Subcutaneous abdominal adipose tissue (tissue), 5 donors: Measurements from ENCODE around the gene MICU2.
"Not testable (repeated sequence)": the region's sequence is repeated elsewhere in the genome, so short reads cannot be mapped to it uniquely, and the experiment has no call there.

ENCODE experiments used
- H3K27ac ChIP-seq: one replicate; pipeline ENCODE4 v1.7.0; 2013; ENCODE audit warnings: low read depth, mild to moderate bottlenecking, inconsistent platforms, low read length, moderate library complexity
- H3K27me3 ChIP-seq, 5 donors: one replicate each; pipeline ENCODE4 v1.7.0; 2013; ENCODE audit warnings: low read length in 5 of 5, inconsistent platforms in 1 of 5; ENCODE audit not compliant: control insufficient read depth in 5 of 5, insufficient read depth in 4 of 5
- H3K36me3 ChIP-seq, 5 donors: one replicate each; pipeline ENCODE4 v1.7.0; 2013; ENCODE audit warnings: low read length in 5 of 5; ENCODE audit not compliant: control insufficient read depth in 5 of 5, insufficient read depth in 5 of 5
- H3K4me1 ChIP-seq, 5 donors: one replicate each; pipeline ENCODE4 v1.7.0; 2013; ENCODE audit warnings: low read length in 5 of 5, mild to moderate bottlenecking in 3 of 5, moderate library complexity in 1 of 5; ENCODE audit not compliant: control insufficient read depth in 5 of 5, insufficient read depth in 5 of 5
- H3K4me3 ChIP-seq, 5 donors: one replicate each; pipeline ENCODE4 v1.7.0; 2013; ENCODE audit warnings: low read length in 5 of 5, low read depth in 1 of 5
- H3K9ac ChIP-seq, 5 donors: one replicate each; pipeline ENCODE4 v1.7.0; 2013; ENCODE audit warnings: low read length in 5 of 5, mild to moderate bottlenecking in 4 of 5, moderate library complexity in 3 of 5
- H3K9me3 ChIP-seq, 5 donors: one replicate each; pipeline ENCODE4 v1.7.0; 2013; ENCODE audit warnings: low read length in 5 of 5; ENCODE audit not compliant: control insufficient read depth in 5 of 5
- donor health status: healthy.
- donor health status: healthy.
- donor health status: healthy.
- donor health status: healthy.
- donor health status: healthy.

The MICU2 gene

GRCh38 chr13:21579754-21580316 lies 24.1 kb downstream of the MICU2 start:
- Histone ChIP-seq H3K9ac (no peak overlapping the region), H3K4me3 (no peak overlapping the region), H3K36me3 (peaks cover 0 to 2% (median 0%) of the 10 kb centered on the region in 5 donors), H3K4me1 (no peaks in the 10 kb centered on the region), H3K27ac (no peak overlapping the region), H3K27me3 (no peaks in the 10 kb centered on the region), H3K9me3 (peaks cover 0 to 8% (median 3%) of the 10 kb centered on the region in 5 donors)

GRCh38 chr13:21578748-21579147 lies 25.2 kb downstream of the MICU2 start:
- H3K27ac ChIP-seq, result no peak overlapping the region
- H3K9me3 ChIP-seq, result peaks cover 0 to 8% (median 3%) of the 10 kb centered on the region in 5 donors
- no peak overlapping the region for H3K4me3 ChIP-seq
- H3K9ac ChIP-seq, result no peak overlapping the region
- H3K4me1 ChIP-seq, result no peaks in the 10 kb centered on the region
- H3K27me3 ChIP-seq, result no peaks in the 10 kb centered on the region
- peaks cover 0 to 2% (median 0%) of the 10 kb centered on the region in 5 donors for H3K36me3 ChIP-seq

DNA sequence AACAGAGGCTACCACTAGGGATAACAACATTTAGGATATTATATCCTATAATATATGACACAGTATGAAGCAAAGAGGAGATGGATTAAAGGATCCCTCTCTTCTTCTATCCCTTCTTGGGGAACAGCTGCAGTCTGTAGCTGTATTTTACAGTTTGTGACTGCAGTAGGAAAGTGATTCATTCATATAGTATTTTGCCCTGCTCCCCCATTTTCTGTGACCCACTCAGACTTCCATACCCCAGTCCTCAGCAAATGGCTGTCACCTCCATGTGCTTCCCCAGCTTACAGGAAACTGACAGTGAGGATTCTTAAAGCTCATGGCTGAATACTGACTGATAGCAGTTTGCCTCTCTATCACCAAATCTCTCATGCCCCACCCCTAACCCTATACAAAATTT lies 27.5 kb downstream of the MICU2 start:
- Histone ChIP-seq H3K9me3 (no peaks in the 10 kb centered on the region), H3K9ac (no peak overlapping the region), H3K27me3 (no peaks in the 10 kb centered on the region), H3K4me3 (no peak overlapping the region), H3K4me1 (no peaks in the 10 kb centered on the region), H3K36me3 (peaks cover 0 to 2% (median 0%) of the 10 kb centered on the region in 5 donors), H3K27ac (no peak overlapping the region)

DNA sequence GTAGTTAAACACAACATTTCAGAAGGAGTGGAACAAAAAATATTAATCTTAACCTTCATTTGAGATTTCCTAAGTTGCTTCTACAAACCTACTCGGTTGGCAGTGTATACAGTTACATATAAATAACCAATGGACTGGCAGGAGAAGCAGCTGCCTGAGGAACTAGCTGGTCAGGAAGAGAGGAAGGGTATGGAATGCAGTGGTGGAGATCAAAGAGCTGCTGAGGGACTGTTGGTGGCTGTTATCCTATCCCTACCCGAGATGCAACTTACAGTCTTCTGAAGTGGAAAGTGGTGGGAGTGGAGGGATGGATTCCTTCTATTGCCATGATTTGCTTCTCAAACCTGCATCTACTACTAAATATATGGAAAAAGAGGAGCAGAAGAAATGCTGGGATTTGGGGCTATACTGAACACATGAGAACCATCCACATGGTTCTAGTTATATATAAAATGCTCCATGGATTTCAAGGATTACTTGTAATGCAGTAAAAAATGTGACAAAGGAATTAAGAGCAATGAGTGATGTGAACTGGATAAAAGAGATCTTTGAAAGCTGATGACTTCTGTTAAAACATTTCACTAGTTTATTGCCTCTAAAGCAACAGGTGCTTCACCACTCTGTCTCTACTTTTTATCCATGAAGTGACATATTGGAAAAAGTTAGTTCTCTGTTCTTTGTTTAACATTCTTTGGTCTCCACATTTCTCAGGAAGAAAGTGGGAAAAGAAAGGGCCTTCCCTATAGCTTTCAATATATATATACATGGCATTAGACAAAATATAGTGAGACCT lies 29.9 kb downstream of the MICU2 start:
- H3K9me3 ChIP-seq, result no peaks in the 10 kb centered on the region
- H3K9ac ChIP-seq, result no peak overlapping the region
- H3K4me3 ChIP-seq, result no peak overlapping the region
- no peak overlapping the region for H3K27ac ChIP-seq
- peaks cover 0 to 2% (median 0%) of the 10 kb centered on the region in 5 donors for H3K36me3 ChIP-seq
- H3K27me3 ChIP-seq, result no peaks in the 10 kb centered on the region
- no peaks in the 10 kb centered on the region for H3K4me1 ChIP-seq

DNA sequence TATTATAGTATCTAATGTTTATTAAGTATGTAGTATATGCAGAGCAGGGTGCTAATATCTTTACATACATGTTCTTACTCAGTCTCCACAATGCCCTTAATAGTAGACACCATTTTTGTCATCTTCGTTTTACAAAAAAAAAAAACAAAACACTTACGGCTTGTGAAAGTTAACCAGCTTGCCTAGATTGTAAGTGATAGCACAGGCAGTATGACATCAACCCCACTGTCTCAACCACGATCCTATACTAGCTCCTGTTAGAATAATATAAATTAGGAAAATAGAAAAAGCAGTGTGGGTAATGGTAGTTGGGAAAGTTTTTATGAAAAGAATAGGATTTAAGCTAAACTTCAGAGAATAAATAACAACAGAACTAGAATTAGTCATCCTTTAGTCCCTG lies 34.3 kb downstream of the MICU2 start:
- Histone ChIP-seq H3K27ac (no peak overlapping the region), H3K9me3 (no peaks in the 10 kb centered on the region), H3K36me3 (peaks cover 3 to 14% (median 10%) of the 10 kb centered on the region in 5 donors), H3K27me3 (no peaks in the 10 kb centered on the region), H3K9ac (no peak overlapping the region), H3K4me1 (no peaks in the 10 kb centered on the region), H3K4me3 (no peak overlapping the region)

DNA sequence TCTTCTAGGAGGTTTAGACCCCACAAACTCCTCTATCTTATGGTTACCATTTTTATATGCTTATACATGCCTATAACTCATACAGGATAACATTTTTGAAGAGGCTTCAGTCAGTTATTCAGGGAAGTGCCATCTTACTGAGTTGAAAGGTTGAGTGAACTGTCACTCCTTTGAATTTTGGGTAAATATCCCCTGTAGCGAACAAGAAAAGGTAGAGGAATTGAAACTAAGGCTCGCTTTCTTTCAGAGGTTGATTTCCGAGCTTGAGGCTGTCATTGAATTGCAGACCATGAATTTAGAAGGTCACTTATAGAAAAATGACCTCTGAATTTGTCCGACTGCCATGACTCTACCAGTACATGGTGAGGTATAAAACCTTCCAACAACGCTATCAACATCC lies 35.1 kb downstream of the MICU2 start:
- no peak overlapping the region for H3K4me3 ChIP-seq

DNA sequence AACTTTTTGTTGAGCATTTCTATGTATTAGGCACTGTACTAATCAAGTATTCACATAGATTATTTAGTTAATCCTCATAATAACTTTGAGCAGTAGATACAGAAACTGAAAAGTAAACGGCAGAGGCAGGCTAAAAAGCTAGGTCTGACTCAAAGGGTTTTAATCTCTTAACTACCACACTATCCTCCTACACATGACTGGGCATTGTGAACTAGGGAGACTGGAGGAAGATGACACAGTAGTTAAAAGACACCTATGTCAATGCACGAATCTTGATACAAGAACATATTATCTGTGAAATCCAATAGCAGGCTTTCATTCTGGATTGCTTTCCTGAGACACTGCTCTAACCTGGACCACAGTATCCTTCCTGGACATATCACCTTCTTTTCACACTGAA lies 36.3 kb downstream of the MICU2 start:
- Histone ChIP-seq H3K9ac (no peak overlapping the region), H3K27me3 (no peaks in the 10 kb centered on the region), H3K27ac (no peak overlapping the region), H3K4me1 (no peaks in the 10 kb centered on the region), H3K36me3 (peaks cover 14 to 25% (median 22%) of the 10 kb centered on the region in 5 donors), H3K4me3 (no peak overlapping the region), H3K9me3 (no peaks in the 10 kb centered on the region)

More for the DNA sequence above, 35.1 kb downstream of the MICU2 start:
- H3K27ac ChIP-seq, result no peak overlapping the region
- H3K9ac ChIP-seq, result no peak overlapping the region
- H3K36me3 ChIP-seq, result peaks cover 10 to 22% (median 18%) of the 10 kb centered on the region in 5 donors
- no peaks in the 10 kb centered on the region for H3K27me3 ChIP-seq
- no peaks in the 10 kb centered on the region for H3K9me3 ChIP-seq
- no peaks in the 10 kb centered on the region for H3K4me1 ChIP-seq

DNA sequence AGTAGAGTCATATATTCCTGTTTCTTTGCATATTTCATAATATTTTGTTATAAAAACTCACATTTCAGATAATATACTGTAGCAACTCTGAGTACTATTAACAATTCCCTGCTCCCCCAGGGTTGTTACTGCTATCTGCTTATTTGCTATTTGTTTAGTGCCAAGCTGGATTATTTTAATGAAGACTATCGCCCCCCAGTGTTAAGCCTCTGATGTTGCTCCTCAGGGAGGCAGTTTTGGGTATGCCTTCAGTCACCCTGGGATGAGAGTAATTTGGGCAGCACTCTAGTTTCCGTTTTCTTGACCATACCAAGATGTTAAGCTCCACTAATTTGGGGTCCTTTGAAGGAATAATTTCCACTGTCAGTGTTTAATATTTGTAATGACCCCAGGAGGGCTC lies 46.0 kb downstream of the MICU2 start:
- no peak overlapping the region for H3K4me3 ChIP-seq
- no peaks in the 10 kb centered on the region for H3K9me3 ChIP-seq
- H3K27ac ChIP-seq, result no peak overlapping the region
- peaks cover 0 to 10% (median 5%) of the 10 kb centered on the region in 5 donors for H3K4me1 ChIP-seq
- H3K9ac ChIP-seq, result no peak overlapping the region
- peaks cover 0 to 5% (median 0%) of the 10 kb centered on the region in 5 donors for H3K36me3 ChIP-seq
- H3K27me3 ChIP-seq, result no peaks in the 10 kb centered on the region

DNA sequence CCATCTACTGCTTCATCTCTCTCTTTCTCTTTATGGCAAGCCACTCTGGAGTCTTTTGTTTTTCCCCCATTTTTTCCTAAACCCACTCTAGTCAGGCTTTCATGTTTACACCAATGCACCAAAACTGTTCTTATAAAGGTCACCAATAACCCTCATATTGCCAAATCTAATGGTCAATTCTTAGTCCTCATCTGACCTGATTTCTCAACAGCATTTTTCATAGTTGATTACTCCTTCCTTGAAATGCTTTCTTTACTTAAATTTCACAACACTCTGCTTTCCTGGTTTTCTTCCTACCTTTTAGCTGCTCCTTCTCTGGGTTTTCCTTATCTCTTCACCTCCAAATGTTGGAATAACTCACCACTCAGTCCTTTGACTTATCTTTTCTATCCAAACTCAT lies 47.9 kb downstream of the MICU2 start:
- no peak overlapping the region for H3K4me3 ChIP-seq
- no peaks in the 10 kb centered on the region for H3K27me3 ChIP-seq

GRCh38 chr13:21553261-21553660 lies 50.7 kb downstream of the MICU2 start:
- not testable (repeated sequence) for H3K9ac ChIP-seq, H3K9me3 ChIP-seq, H3K36me3 ChIP-seq

More for the DNA sequence above, 47.9 kb downstream of the MICU2 start:
- H3K4me1 ChIP-seq, result peaks cover 0 to 10% (median 5%) of the 10 kb centered on the region in 5 donors
- no peak overlapping the region for H3K9ac ChIP-seq
- no peak overlapping the region for H3K27ac ChIP-seq
- H3K9me3 ChIP-seq, result no peaks in the 10 kb centered on the region
- H3K36me3 ChIP-seq, result peaks cover 0 to 5% (median 0%) of the 10 kb centered on the region in 5 donors

More at GRCh38 chr13:21553261-21553660, 50.7 kb downstream of the MICU2 start:
- not testable (repeated sequence) for H3K27me3 ChIP-seq, H3K27ac ChIP-seq, H3K4me3 ChIP-seq
- H3K4me1 ChIP-seq, result peaks cover 0 to 10% (median 5%) of the 10 kb centered on the region in 5 donors
